SU-DHL-6 (cell line): ENCODE results near the gene ITGB7.

ENCODE experiments used
- EZH2phosphoT487 ChIP-seq: fragments of 200-600 bp; sonication (generic), shearing (Covaris generic); conservative IDR thresholded peaks from 2 replicates; pipeline ENCODE4 v1.6.1; 2018; ENCODE audit warnings: mild to moderate bottlenecking, antibody characterized with exemption, low read length, moderate library complexity, mixed read lengths
- TF ChIP-seq, protein P1 (sequence below): fragments of 200-600 bp; sonication (generic); IDR thresholded peaks from one replicate; pipeline ENCODE4 v1.5.1; 2017; ENCODE audit warnings: antibody characterized with exemption, mild to moderate bottlenecking, low read length, moderate library complexity; ENCODE audit not compliant: insufficient read depth, poor library complexity, severe bottlenecking

DNA sequence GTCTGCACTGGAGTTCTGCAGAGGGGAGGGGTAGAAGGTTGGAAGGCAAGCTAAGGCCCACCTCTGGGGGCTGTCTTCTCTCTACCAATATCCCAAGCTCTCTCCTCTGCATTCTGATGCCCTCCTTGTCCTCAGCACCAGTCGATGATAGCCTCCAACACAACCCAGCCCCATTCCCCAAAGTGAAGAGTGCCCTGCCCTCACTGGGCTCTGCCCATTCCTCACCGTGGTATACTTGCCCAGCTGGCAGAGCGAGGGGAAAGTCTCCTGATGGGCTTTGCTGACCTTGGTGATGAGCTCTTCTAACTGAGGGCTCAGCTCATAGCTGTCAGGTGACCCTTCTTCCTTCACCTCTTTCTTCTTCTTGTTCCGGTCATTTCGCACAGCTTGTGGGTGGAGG lies 7.2 kb upstream of the ITGB7 start:
- TF ChIP-seq, protein P1, sequence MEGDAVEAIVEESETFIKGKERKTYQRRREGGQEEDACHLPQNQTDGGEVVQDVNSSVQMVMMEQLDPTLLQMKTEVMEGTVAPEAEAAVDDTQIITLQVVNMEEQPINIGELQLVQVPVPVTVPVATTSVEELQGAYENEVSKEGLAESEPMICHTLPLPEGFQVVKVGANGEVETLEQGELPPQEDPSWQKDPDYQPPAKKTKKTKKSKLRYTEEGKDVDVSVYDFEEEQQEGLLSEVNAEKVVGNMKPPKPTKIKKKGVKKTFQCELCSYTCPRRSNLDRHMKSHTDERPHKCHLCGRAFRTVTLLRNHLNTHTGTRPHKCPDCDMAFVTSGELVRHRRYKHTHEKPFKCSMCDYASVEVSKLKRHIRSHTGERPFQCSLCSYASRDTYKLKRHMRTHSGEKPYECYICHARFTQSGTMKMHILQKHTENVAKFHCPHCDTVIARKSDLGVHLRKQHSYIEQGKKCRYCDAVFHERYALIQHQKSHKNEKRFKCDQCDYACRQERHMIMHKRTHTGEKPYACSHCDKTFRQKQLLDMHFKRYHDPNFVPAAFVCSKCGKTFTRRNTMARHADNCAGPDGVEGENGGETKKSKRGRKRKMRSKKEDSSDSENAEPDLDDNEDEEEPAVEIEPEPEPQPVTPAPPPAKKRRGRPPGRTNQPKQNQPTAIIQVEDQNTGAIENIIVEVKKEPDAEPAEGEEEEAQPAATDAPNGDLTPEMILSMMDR: no peak
- no peak for TF ChIP-seq EZH2phosphoT487
